Occipital lobe (tissue), 2 donors: ENCODE data around the gene MYRF. TPM values are rescaled to one million over a fixed set of nuclear protein-coding genes. Genes with fewer than 3 reads are reported as not detected.
A peak's percentile ranks its signal among the peaks of the same experiment; 100 is the strongest.

Source experiments
- DNase-seq: peaks from one replicate; lab custom pipeline; 2025; lab: John Stamatoyannopoulos, UW
- total RNA-seq: library from RNA; depleted of rRNA; stranded (reverse); fragments of >200 nt; gene quantifications from one replicate; pipeline ENCODE4 v1.2.3, GENCODE V29; 2014

MYRF gene
- total RNA-seq, 1 donor from 2014 or later, result 0.94 TPM

DNA sequence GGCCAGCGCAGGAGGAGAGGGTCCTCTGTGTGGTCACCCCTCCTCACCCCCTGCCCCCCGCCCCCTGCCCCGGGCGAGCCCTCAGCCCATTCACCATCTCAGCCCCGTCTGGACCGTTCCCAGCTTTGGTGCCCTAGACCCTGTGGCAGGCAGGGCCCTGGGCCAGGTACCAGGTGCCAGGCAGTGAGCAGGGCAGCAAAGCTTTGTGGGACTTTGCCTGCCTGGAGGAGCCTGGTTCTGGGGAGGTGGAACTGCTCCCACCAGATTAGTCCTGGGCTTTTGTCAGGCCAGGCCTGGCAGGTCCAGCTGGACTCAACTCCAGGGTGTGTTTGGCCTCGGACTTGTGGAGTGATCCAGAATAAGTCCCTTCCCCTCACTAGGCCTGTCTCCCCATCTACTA, 13.7 kb upstream of the MYRF start:
- no peak for DNase-seq

DNA sequence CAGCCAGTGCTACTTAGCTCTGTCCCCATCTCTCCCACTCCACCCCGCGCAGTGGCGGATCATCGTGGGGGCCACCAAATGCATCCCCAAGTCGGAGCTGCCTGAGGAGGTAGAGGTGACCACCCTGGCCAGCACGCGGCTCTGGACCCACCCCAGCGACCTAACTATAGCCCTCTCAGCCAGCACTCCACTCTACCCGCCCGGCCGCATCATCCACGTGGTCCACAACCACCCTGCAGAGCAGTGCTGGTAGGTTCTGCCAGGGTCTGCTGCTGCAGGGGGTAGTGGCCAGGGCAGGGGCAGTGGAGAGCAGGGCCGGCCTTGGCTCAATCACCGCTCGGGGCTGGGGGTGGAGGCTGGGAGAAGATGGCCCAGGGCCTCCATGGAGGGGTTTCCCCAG, 13.0 kb upstream of the MYRF start:
- no peak for DNase-seq

DNA sequence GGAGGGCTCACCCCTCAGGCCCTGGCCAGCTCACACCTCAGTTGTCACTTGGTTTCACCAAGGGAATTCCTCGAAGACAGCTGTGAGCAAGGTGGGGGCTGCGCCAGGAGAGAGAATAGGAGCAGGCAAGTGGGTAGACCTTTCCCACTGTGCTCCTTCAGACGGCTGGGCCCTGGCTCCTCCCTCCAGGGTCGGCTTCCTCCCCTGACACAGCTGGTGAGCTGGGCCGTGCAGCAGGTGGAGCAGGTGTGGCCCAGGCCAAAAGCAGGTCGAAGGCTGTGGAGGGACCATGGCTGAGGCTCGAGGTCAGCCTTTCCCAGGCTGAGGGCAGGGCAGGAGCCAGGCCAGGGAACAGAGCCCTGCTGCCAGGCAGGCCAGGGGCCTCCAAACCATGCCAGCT, 12.5 kb upstream of the MYRF start:
- no peak for DNase-seq

DNA sequence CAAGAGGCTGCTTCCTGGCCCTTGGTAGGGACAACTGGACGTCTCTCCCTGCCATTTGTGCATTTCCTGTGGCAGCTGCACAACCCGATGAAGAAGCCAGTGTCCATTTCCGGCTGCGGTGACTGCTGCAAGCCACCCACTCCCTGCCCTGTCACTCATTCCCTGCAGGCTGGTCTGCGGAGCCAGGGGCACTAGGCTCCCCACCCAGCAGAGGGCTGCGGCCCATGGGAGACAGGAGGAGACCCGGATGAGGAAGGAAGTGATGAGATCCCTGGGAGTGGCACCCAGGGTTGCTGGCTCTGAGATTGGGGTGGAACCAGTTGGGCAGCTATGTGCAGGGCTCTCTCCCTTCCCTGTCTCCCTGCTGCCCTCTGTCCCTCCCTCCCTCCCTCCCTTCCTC, 10.0 kb upstream of the MYRF start:
- no peak for DNase-seq

DNA sequence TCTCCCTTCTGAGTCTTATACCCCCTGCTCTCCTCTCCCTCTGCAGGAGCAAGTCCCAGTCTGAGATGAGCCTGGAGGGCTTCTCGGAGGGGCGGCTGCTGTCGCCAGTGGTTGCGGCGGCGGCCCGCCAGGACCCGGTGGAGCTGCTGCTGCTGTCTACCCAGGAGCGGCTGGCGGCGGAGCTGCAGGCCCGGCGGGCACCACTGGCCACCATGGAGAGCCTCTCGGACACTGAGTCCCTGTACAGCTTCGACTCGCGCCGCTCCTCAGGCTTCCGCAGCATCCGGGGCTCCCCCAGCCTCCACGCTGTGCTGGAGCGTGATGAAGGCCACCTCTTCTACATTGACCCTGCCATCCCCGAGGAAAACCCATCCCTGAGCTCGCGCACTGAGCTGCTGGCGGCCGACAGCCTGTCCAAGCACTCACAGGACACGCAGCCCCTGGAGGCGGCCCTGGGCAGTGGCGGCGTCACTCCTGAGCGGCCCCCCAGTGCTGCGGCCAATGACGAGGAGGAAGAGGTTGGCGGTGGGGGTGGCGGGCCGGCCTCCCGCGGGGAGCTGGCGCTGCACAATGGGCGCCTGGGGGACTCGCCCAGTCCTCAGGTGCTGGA, 8.8 kb upstream of the MYRF start:
- no peak for DNase-seq

DNA sequence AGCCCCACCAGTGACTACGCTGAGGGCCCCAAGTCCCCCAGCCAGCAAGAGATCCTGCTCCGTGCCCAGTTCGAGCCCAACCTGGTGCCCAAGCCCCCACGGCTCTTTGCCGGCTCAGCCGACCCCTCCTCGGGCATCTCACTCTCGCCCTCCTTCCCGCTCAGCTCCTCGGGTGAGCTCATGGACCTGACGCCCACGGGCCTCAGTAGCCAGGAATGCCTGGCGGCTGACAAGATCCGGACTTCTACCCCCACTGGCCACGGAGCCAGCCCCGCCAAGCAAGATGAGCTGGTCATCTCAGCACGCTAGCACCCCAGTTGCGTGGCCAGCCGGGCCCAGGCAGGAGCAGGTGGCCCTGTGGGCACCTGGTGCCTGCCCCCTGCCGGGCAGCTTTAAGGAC, 8.3 kb upstream of the MYRF start:
- no peak for DNase-seq

DNA sequence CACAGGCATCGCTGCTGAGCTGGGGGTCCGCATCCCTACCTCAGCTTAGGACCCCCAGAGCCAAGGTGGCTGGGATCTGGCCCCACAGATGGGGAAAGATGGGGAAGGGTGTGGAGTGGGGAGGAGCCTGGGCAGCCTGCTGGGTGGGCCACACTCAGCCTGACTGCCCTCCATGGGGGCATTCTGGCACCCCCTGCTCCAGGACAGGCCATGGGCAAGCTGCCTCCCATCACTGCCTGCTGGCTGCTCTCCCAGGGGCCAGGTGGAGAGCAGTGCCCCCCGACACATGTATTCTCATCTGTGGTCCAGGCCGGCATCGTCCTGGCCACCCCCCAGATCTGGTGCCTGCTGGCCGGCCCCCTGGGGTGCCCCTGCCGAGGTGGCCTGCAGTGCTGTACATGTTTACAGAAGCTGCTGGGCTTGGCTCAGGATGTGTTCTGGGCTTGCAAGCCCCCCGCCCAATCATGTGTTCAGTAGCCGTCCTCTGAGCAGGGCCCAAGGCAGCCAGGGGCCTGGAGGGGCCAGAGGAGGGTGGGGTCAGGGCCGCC, 7.8 kb upstream of the MYRF start:
- no peak for DNase-seq

DNA sequence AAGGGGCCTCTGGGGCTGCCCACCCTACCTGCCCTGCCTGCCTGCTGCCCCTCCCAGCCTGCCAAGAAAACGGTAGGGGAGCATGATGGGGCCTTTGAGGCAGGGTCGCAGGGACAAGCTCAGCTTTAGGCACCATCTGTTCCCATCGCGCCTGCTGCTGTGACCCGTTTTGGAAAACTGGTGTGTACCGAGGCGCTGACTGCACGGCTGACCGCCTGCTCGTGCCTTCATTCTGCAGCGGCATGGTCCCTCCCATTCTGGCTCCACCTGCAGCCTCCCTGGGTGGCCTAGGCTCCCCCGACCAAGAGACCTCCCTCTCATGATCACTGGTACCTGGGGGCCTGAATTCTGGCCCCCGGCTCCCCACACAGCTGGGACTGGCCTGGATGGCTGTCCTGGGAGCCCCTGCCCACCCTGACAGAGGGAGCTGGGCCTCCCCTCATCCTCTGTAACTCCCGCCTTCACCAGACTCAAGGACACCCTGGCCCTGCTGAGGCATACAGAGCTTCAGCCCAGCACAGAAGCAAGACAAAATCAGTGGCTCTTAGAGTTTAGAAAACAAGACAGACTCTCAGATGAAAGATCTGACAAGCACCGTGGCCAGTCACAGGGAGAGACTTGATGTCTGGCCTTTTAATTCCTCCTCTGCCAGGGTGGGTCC, 6.5 kb upstream of the MYRF start:
- no peak for DNase-seq

DNA sequence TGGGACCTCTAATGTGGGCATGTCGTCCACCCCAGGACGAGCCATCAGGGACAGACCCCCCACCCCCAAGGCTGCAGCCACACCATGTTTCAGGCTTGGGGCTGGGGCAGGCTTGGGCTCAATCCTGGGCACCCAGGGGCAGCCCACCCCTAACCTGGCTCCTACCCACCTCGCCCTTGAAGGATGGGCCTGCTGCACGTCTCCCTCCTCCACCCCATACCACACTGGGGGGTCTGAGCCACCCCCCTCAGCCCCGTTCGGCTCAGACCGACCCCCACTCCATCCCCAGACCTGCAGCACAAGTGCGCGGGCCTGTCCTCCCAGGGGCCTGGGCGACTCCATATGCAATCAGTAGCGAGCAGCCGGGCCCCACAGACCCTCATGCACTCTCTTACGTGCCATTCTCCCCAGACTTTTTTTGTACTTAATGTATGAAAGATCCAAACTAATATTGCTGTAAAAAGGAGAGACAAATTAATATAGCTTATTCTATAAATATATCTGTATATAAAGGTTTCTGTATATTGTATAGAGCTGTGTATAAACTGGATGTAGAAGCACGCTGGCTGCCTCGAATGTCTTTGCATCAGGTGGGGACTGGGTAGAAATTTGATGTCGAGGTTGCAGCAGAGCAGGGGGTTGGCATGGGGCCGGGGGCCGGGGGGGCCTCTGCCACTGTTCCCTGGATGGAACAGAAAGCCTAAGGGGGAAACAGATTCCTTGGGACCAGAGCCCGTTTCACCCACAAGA, 5.8 kb upstream of the MYRF start:
- no peak for DNase-seq

DNA sequence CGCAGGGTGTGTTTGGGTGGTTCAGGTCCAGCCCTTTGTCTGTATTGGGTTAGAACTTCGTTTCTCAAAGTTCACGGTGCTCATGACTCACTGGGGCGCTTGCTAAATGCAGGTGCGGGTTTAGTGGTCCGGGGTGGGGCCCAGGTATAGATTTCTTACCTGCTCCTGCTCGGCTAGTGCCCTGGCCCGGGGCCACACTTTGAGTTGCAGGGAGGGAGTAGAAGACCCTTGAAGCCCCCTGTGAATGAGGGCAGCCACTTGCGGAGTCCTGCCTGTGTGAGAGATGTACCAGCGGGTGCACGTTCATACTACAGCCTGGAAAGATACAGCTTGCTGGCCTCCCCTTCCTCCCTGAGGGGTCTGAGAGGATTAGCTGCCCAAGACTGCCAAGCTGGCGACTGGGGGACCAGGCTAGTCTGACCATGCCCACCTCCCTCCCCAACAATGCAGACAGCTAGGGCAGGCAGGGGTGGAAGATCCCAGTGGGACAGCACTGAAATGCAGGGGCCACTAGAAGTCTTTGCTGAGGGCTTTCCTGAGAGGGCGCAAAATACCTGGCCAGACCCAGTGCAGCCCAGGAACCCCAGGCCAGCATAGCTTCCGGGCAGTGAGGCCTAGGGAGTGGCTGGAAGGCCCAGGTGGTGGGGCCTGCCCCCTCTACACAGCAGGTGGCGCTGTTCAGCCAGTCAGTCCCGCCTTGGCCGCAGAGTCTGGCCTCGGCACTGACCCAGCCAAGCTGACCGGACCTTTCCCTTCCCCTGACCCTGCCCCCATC, 5.1 kb upstream of the MYRF start:
- DNase-seq, result peak; percentile 56

DNA sequence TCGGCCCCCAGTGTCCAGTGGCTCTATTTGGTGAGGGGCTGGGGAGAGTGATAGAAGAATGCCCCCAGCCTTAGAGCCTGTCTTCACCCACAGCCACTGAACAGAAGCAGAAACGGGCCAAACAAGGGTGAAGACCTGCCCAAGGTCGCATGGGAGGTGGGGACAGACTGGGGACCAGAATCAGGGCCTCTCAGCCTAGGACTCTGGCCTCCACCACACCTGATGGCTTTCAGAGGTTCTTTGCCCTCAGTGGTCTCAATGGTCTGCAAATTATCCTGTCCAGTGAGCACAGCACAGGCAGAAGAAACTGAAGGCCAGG, 4.5 kb upstream of the MYRF start:
- no peak for DNase-seq

DNA sequence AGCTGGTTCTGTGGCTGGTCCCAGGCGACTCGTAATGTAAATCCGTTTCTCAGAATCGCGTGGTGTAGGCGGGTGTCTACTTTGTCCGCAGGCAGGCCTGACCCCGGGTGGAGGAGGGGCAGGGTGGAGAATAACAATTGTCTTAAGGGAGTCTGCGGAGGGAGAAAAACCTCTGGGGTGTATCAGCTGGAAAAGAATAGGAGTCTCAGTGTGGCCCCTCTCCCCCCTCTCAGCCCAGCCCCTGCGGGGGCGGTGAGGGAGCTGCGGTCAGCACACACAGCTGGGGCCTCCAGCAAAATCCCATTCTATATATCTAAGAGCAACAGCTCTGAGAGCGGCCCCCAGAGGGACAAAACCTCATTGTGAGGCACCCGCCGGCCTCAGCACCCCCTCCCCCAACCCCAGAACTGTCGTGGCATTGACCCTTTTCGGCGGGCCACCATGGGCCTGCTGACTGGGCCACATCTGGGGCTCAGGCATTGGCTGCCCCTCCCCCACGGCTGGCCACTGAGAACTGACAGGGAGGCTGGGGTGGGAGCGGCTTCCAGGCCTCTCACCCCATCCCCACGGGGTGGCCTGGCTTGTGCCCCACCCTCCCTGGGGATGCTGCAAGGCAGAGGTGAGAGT, 2.7 kb upstream of the MYRF start:
- DNase-seq, result peak; percentile 91

DNA sequence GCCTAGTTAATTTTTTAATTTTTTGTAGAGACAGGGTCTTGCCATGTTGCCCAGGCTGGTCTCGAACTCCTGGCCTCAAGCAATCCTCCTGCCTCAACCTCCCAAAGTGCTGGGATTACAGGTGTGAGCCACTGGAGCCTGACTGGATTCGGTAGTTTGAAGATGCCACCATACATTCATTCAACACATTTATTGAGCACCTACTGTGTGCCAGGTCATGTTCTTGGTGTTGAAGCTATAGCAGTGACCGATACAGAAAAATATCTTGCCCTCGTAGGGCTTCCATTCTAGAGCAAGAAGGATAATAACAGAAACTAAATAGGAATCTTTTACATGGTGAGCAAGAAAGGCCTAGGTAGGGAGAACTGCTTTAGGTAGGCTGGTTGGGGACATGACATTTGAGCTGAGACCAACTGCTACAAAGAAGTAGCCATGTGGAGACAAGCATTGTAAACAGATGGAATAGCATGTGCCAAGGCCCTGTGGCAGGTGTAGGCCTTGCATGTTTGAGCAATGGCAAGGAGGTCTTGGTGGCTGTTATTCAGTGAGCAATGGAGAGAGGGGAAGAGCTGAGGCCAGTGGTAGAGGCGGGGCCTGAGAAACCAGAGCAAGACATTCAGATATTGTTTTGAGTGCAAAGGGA, 1.7 kb upstream of the MYRF start:
- no peak for DNase-seq

DNA sequence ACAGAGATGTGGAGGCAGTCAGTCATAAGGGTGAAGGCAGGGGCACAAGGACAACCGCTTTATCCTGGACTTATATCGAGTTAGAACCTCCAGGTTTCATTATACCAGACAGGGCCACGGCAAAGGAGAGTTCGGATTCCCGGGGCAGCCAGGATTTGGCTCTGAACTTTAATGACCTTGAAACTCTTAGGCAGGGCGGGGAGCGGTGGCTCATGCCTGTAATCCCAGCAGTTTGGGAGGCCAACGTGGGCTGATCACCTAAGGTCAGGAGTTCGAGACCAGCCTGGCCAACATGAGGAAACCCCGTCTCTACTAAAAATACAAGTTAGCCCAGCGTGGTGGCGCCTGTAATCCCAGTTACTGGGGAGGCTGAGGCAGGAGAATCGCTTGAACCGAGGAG, 1.1 kb upstream of the MYRF start:
- DNase-seq, result no peak

DNA sequence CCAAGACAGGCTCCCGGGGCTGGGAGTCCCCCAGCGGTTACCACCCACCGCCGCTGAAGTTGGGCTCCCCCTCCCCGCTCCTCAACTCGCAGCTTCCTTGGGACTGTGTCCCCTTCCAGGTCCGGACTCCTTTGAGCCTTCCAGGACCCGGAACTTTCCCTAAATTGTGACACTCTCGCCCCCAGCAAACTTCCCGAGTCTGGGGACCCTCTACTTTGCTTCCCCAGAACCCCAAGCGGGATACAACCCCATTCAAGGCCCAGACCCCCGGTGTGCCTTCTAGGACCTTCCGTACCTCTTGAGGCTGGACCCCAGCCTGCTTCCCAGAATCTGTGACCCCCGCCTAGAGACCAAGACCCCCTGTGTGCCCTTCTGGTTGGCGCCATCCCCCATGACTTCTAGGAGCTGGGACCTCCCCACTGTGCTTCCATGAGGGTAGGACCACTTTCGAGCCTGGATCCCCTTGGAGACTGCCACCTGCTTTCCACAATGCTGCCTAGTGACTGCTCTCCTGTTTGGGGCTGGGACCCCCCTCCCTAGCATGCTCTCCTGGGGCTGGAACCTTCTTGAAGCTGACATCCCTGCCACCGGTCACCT, 587 bp downstream of the MYRF start:
- no peak for DNase-seq

DNA sequence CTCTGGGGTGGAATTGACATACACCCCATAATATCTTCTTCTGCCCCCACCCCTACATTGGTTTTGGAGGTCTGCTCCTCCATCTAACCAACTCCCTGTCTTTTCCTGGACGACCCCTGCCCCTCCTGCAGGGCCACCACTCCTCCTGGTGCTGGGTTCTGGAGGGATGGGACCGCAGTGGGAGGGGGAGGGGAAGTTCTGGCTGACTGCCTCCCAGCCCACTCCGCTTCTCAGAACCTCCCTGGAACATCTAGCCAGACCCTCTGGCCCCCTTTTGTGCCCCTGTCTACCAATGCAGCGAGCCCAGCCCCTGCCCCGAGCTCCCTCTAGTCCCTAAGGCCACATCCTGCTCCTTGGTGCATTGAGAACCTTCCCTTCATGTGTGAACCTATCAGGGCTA, 1.2 kb downstream of the MYRF start:
- no peak for DNase-seq

DNA sequence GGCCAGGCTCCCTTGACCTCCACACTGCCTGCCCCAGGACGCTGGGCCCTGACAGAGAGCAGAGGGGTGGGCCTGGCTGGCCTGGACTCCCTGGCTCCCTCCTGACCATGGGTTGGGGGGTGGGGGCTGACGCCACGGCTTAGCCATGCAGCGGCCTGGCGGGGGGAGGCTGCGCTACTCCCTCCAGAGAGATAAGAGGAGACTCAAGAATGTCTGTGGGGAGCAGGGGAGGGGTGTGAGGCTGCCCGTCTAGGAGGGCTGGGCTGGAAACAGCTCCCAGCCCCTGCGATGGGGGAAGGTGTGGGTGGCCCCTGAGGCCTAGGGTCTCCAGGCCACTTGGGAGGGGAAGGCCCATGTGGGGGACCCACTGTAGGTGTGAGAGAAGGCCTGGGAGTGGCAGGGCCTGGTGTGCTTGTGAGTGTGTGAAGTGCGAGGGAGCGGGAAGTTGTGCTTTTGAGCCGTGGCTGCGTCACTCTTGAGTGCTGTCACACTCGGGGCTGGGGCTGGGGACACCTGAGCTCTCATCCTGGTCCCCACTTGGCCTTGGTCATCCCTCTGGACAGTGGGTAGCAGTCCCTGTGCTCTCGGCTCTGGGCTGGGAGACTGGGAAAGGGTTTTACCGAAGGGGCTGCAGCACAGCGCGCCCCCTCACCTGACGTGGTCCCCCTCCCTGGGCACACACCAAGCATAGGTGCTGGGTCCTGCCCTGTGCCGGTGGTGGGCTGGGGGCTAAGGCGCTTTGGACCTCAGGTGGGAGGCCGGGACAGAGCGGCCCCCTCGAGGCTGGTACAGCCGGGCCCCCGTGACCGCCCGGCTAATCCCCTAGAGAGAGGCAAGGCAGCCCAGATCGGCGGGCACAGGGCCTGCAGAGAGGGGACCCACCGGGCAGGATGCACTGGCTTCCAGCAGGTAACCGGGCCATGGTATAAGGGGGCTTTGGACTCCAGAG, 2.4 kb downstream of the MYRF start:
- no peak for DNase-seq

DNA sequence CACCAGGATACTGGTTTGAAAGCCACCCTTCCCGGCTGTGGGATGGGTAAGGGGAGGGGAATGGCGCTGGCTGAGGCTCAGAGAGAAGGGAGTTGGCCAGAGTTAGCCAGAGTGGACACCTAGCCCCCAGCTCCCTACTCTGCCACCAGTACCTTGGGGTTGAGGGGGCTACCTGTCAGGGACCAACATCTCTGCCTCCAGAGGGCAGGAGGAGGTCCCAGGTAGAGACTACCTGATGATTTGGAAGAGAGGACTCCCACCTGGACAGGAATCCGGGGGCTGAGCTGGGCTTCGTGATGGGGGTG, 3.7 kb downstream of the MYRF start:
- no peak for DNase-seq

DNA sequence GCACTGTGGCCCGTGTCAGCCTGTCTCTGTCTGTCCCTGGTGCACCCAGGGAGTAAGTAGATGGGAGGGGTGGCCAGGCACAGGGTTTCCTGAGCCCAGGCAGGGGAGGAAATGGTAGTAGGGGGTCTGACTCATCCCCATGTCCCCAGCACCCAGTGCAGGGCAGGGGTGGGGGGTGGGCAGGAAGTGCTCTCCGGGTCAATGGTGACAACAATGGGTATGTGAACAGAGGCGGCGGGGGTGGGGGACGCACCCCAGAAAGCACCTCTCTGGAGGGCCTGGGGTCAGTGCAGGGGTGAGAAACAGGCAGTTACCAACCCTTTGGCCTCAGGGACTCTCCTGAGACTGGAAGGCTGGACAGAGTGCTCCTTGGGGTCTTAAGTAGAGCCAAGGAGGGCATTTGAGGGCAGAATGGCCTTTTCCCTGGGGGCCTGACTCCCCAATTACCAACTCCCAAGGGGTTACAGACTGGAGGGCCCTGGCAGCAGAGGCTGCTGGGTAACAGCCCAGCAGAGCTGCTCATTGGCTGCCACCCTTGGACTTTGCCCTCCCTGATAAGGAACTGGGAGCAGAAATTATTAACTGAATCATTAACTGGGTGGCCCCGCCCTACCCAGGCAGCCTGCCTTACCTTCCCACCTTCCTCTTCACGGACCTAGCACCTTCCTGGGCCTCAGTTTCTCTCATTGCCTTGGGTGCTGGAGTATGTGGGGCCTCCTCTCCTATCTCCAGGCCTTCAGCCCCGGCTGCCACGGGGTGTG, 4.2 kb downstream of the MYRF start:
- DNase-seq, result no peak
